ENCODE measurements around the gene PTCD2.

The PTCD2 gene

GRCh38 chr5:72408127-72408526 is 88.0 kb downstream of the PTCD2 start:
- Histone ChIP-seq H3K4me3 (ENCODE audit: low read depth, low read length) (no peak overlapping the region), H3K27ac (ENCODE audit: extremely low read depth, low read depth, low read length) (no peak overlapping the region), H3K4me1 (ENCODE audit: control insufficient read depth, insufficient read depth, low read length) (no peaks in the 10 kb centered on the region), H3K36me3 (ENCODE audit: control insufficient read depth in 2 of 2, insufficient read depth in 1 of 2, low read length in 2 of 2) (no peaks in the 10 kb centered on the region), H3K9me3 (ENCODE audit: control insufficient read depth, insufficient read depth, low read depth, low read length) (no peaks in the 10 kb centered on the region)
- CTCF ChIA-PET, result no interaction called here
- POLR2A ChIA-PET, result no interaction called here
- TF ChIP-seq ZXDB (tag by site-specific recombination; IDR thresholded peaks at IDR 0.05) (no peak), ZNF175 (tag by site-specific recombination; IDR thresholded peaks at IDR 0.05) (no peak), ZNF843 (tag by site-specific recombination; IDR thresholded peaks at IDR 0.05) (no peak)

- POLR2A ChIA-PET, result no interaction called here
- no peaks in the 10 kb centered on the region for H3K9me3 ChIP-seq (ENCODE audit: control insufficient read depth, insufficient read depth, low read depth, low read length)
- no peak overlapping the region for H3K4me3 ChIP-seq (ENCODE audit: low read depth, low read length)
- TF ChIP-seq ZNF837 (tag by site-specific recombination; IDR thresholded peaks at IDR 0.05) (no peak), PRDM6 (tag by site-specific recombination; IDR thresholded peaks at IDR 0.05) (no peak), SP2 (tag by site-specific recombination; IDR thresholded peaks at IDR 0.05) (no peak), SCRT1 (tag by site-specific recombination; IDR thresholded peaks at IDR 0.05; ENCODE audit: borderline replicate concordance) (no peak), ZNF155 (tag by site-specific recombination; IDR thresholded peaks at IDR 0.05) (no peak)
- CTCF ChIA-PET, result no interaction called here
- no peak overlapping the region for H3K27ac ChIP-seq (ENCODE audit: extremely low read depth, low read depth, low read length)
- H3K36me3 ChIP-seq (ENCODE audit: control insufficient read depth in 2 of 2, insufficient read depth in 1 of 2, low read length in 2 of 2), result no peaks in the 10 kb centered on the region
- H3K4me1 ChIP-seq (ENCODE audit: control insufficient read depth, insufficient read depth, low read length), result no peaks in the 10 kb centered on the region
These were observed 88.4 kb downstream of the PTCD2 start for GRCh38 chr5:72408603-72409002.

- no peaks in the 10 kb centered on the region for H3K36me3 ChIP-seq (ENCODE audit: control insufficient read depth in 2 of 2, insufficient read depth in 1 of 2, low read length in 2 of 2)
- CTCF ChIA-PET, result no interaction called here
- TF ChIP-seq KLF9 (tag by site-specific recombination; IDR thresholded peaks at IDR 0.05; ENCODE audit: low read depth), result no peak
- no peak for TF ChIP-seq ZNF501 (tag by site-specific recombination; IDR thresholded peaks at IDR 0.05)
- no peak for TF ChIP-seq ZNF354C (tag by site-specific recombination; IDR thresholded peaks at IDR 0.05; ENCODE audit: borderline replicate concordance, low read depth)
- no peak for TF ChIP-seq ZSCAN23 (tag by site-specific recombination; IDR thresholded peaks at IDR 0.05)
- no peak for TF ChIP-seq ZNF350 (tag by site-specific recombination; IDR thresholded peaks at IDR 0.05)
- no peak for TF ChIP-seq ELK4 (IDR thresholded peaks at IDR 0.05; ENCODE audit: borderline replicate concordance, low read depth, low read length)
- no peak overlapping the region for H3K27ac ChIP-seq (ENCODE audit: extremely low read depth, low read depth, low read length)
- H3K4me1 ChIP-seq (ENCODE audit: control insufficient read depth, insufficient read depth, low read length), result no peaks in the 10 kb centered on the region
- no peaks in the 10 kb centered on the region for H3K9me3 ChIP-seq (ENCODE audit: control insufficient read depth, insufficient read depth, low read depth, low read length)
- POLR2A ChIA-PET, result no interaction called here
- no peak overlapping the region for H3K4me3 ChIP-seq (ENCODE audit: low read depth, low read length)
These were observed 90.6 kb downstream of the PTCD2 start for GRCh38 chr5:72410688-72411295.

GRCh38 chr5:72412283-72413055 is 92.3 kb downstream of the PTCD2 start:
- no peaks in the 10 kb centered on the region for H3K36me3 ChIP-seq (ENCODE audit: control insufficient read depth in 2 of 2, insufficient read depth in 1 of 2, low read length in 2 of 2)
- H3K4me1 ChIP-seq (ENCODE audit: control insufficient read depth, insufficient read depth, low read length), result no peaks in the 10 kb centered on the region
- no peak overlapping the region for H3K27ac ChIP-seq (ENCODE audit: extremely low read depth, low read depth, low read length)
- ChIA-PET POLR2A (no interaction called here), CTCF (interaction anchor here (0.8 to 1.4 kb wide), 7 partner anchors 8 to 406 kb away, joined by 3 to 8 read pairs (median 3); no protein-coding TSS in a partner anchor)
- no peak overlapping the region for H3K4me3 ChIP-seq (ENCODE audit: low read depth, low read length)
- H3K9me3 ChIP-seq (ENCODE audit: control insufficient read depth, insufficient read depth, low read depth, low read length), result no peaks in the 10 kb centered on the region
- no peak for TF ChIP-seq ZNF362 (tag by site-specific recombination; IDR thresholded peaks at IDR 0.05)
- TF ChIP-seq AEBP2 (tag by site-specific recombination; IDR thresholded peaks at IDR 0.05; ENCODE audit: borderline replicate concordance), result no peak
- no peak for TF ChIP-seq ZNF302 (tag by site-specific recombination; IDR thresholded peaks at IDR 0.05; ENCODE audit: low read depth)
- no peak for TF ChIP-seq ZNF23 (tag by site-specific recombination; IDR thresholded peaks at IDR 0.05; ENCODE audit: borderline replicate concordance)
- no peak for TF ChIP-seq ZNF223 (tag by site-specific recombination; IDR thresholded peaks at IDR 0.05)
- no peak for TF ChIP-seq ZNF274 (IDR thresholded peaks at IDR 0.05; ENCODE audit: low read length)
- no peak for TF ChIP-seq ZNF274 (tag by site-specific recombination; IDR thresholded peaks at IDR 0.05; ENCODE audit: borderline replicate concordance)
- TF ChIP-seq ZNF473 (tag by site-specific recombination; IDR thresholded peaks at IDR 0.05), result no peak
- no peak for TF ChIP-seq ZBTB7A (tag by site-specific recombination; IDR thresholded peaks at IDR 0.05; ENCODE audit: low read depth)

Measured in HEK293 (cell line).